Caco-2 (cell line): ENCODE data around the gene ZNF648. TPM values are rescaled to one million over a fixed set of nuclear protein-coding genes. Genes with fewer than 3 reads are reported as not detected.

Source experiments
- BruUV-seq: library from RNA; stranded (reverse); fragments of 400-500 nt; replicated peaks from 2 replicates; lab custom pipeline; 2021; lab: Mats Ljungman, UMichigan
- CTCF ChIA-PET: fragments of 300-600 bp; sonication (Branson Sonifier 250); formaldehyde crosslinking; loops from one replicate; lab custom pipeline; 2022; ENCODE audit warnings: antibody characterized with exemption; lab: Charles Lee
- POLR2A ChIA-PET: fragments of 300-600 bp; sonication (Branson Sonifier 250); formaldehyde crosslinking; loops from one replicate; lab custom pipeline; 2022; ENCODE audit warnings: antibody characterized with exemption; lab: Charles Lee
- DNase-seq, 2 experiments: peaks; one replicate each; pipeline versions ENCODE4 v3.0.0 to v3.0.0-alpha.2; 2020 to 2022
- H3K27me3 ChIP-seq: replicated peaks from 2 replicates; pipeline ENCODE4 v1.6.0; 2011; ENCODE audit warnings: low read length; ENCODE audit not compliant: control insufficient read depth, insufficient read depth
- H3K36me3 ChIP-seq: 2 replicates; pipeline ENCODE4 v1.5.1; 2011; ENCODE audit warnings: low read length; ENCODE audit not compliant: control insufficient read depth, insufficient read depth
- H3K4me1 ChIP-seq: fragments of 250-450 bp; sonication (Bioruptor Pico); 2 replicates; pipeline ENCODE4 v1.5.1; 2020; ENCODE audit warnings: mild to moderate bottlenecking
- H3K4me3 ChIP-seq: 2 replicates; pipeline ENCODE4 v1.5.1; 2011; ENCODE audit warnings: low read depth, mild to moderate bottlenecking, control low read depth, low read length
- H3K9me3 ChIP-seq: fragments of 250-450 bp; sonication (Bioruptor Pico); 2 replicates; pipeline ENCODE4 v1.5.1; 2020; ENCODE audit warnings: mild to moderate bottlenecking, moderate library complexity
- H3K27ac Mint-ChIP-seq: one replicate; pipeline ENCODE4 v1.8.0; 2022; ENCODE audit warnings: mixed read lengths; ENCODE audit not compliant: unreplicated experiment
- H3K27me3 Mint-ChIP-seq: one replicate; pipeline ENCODE4 v1.8.0; 2022; ENCODE audit warnings: mixed read lengths; ENCODE audit not compliant: insufficient read depth, unreplicated experiment
- H3K36me3 Mint-ChIP-seq: one replicate; pipeline ENCODE4 v1.8.0; 2022; ENCODE audit warnings: mild to moderate bottlenecking, mixed read lengths; ENCODE audit not compliant: insufficient read depth, unreplicated experiment
- H3K4me1 Mint-ChIP-seq: one replicate; pipeline ENCODE4 v1.8.0; 2022; ENCODE audit warnings: low read depth, mixed read lengths; ENCODE audit not compliant: unreplicated experiment
- H3K4me3 Mint-ChIP-seq: one replicate; pipeline ENCODE4 v1.8.0; 2022; ENCODE audit warnings: mild to moderate bottlenecking, moderate library complexity, mixed read lengths; ENCODE audit not compliant: unreplicated experiment
- H3K9me3 Mint-ChIP-seq: one replicate; pipeline ENCODE4 v1.8.0; 2022; ENCODE audit warnings: mixed read lengths; ENCODE audit not compliant: unreplicated experiment
- CTCF ChIP-seq, 2 experiments: fragments of 200-600 bp in 1 of 2; IDR thresholded peaks; 1 replicate in 1 of 2; 2 replicates in 1 of 2; pipeline versions ENCODE4 v1.5.1 to v1.8.0; 2011 to 2022; ENCODE audit warnings: antibody characterized with exemption in 1 of 2, control low read depth in 1 of 2, inconsistent platforms in 1 of 2, low read depth in 1 of 2, low read length in 1 of 2, mild to moderate bottlenecking in 1 of 2, moderate library complexity in 1 of 2; ENCODE audit not compliant: insufficient read depth in 1 of 2, severe bottlenecking in 1 of 2, unreplicated experiment in 1 of 2
- intact Hi-C: fragments of 100-400 bp; cut with micrococcal nuclease; formaldehyde crosslinking; loops from one replicate; pipeline ENCODE4 v1.10.0; 2022; ENCODE audit not compliant: unreplicated experiment
- total RNA-seq: library from RNA; stranded (reverse); gene quantifications from 2 replicates; pipeline ENCODE4 v1.2.3, GENCODE V29; 2022

Gene ZNF648
- total RNA-seq, 1 experiment from 2014 or later: not detected

GRCh38 chr1:182083851-182084486, 22.5 kb upstream of the ZNF648 start:
- no peaks in the 10 kb centered on the region for H3K36me3 ChIP-seq
- H3K4me3 Mint-ChIP-seq: no peak overlapping the region
- no peak for TF ChIP-seq CTCF (IDR thresholded peaks at IDR 0.05; ENCODE audit: insufficient read depth in 1 of 2, low read depth in 1 of 2, low read length in 1 of 2, severe bottlenecking in 1 of 2, unreplicated experiment in 1 of 2)
- CTCF ChIA-PET: interaction anchor here (1.3 kb wide), 1 partner anchor 59 kb away, joined by 20 read pairs; no protein-coding TSS in a partner anchor
- H3K9me3 ChIP-seq: no peaks in the 10 kb centered on the region
- intact Hi-C loops: loop anchor here (2.0 to 5.0 kb wide), 2 partner anchors 117 to 513 kb away; no protein-coding TSS in a partner anchor
- peaks cover 8% of the 10 kb centered on the region for H3K4me1 Mint-ChIP-seq
- H3K4me1 ChIP-seq: peaks cover 33% of the 10 kb centered on the region
- BruUV-seq: no TSS peak
- POLR2A ChIA-PET: no interaction called here
- H3K27me3 ChIP-seq: no peaks in the 10 kb centered on the region
- H3K36me3 Mint-ChIP-seq: no peaks in the 10 kb centered on the region
- H3K27me3 Mint-ChIP-seq: no peaks in the 10 kb centered on the region
- H3K27ac Mint-ChIP-seq: no peak overlapping the region
- no peak overlapping the region for H3K4me3 ChIP-seq
- no peak for DNase-seq
- no peaks in the 10 kb centered on the region for H3K9me3 Mint-ChIP-seq

- ChIA-PET POLR2A (interaction anchor here (1.7 kb wide), 1 partner anchor 311 kb away, joined by 7 read pairs; the partner anchor contains the start of gene GLUL), CTCF (interaction anchor here (0.5 to 1.7 kb wide), 33 partner anchors 10 to 1471 kb away, joined by 3 to 18 read pairs (median 4); partner anchors contain the start of genes GLUL and ZNF648)
- Histone ChIP-seq H3K9me3 (0 out of 2 replicates have a peak, but pooled peaks cover 3% of the 10 kb centered on the region), H3K4me3 (no peak overlapping the region), H3K4me1 (peaks cover 13% of the 10 kb centered on the region), H3K27me3 (no peaks in the 10 kb centered on the region), H3K36me3 (no peaks in the 10 kb centered on the region)
- Mint-ChIP-seq H3K36me3 (no peaks in the 10 kb centered on the region), H3K27me3 (no peaks in the 10 kb centered on the region), H3K9me3 (no peaks in the 10 kb centered on the region), H3K27ac (no peak overlapping the region), H3K4me3 (no peak overlapping the region), H3K4me1 (no peaks in the 10 kb centered on the region)
- intact Hi-C loops: loop anchor here (2.0 to 5.0 kb wide), 2 partner anchors 516 to 602 kb away; no protein-coding TSS in a partner anchor
- peak in 1 of 2 experiments; percentile 60 for DNase-seq
- peak; percentile 60 to 65 for TF ChIP-seq CTCF (IDR thresholded peaks at IDR 0.05; ENCODE audit: insufficient read depth in 1 of 2, low read depth in 1 of 2, low read length in 1 of 2, severe bottlenecking in 1 of 2, unreplicated experiment in 1 of 2)
- no TSS peak for BruUV-seq
Measured at GRCh38 chr1:182080955-182081582, 19.6 kb upstream of the ZNF648 start.

- no peak for TF ChIP-seq CTCF (IDR thresholded peaks at IDR 0.05; ENCODE audit: insufficient read depth in 1 of 2, low read depth in 1 of 2, low read length in 1 of 2, severe bottlenecking in 1 of 2, unreplicated experiment in 1 of 2)
- H3K36me3 Mint-ChIP-seq: no peaks in the 10 kb centered on the region
- H3K4me3 Mint-ChIP-seq: no peak overlapping the region
- intact Hi-C loops: loop anchor here (2.0 to 5.0 kb wide), 2 partner anchors 517 to 601 kb away; no protein-coding TSS in a partner anchor
- Histone ChIP-seq H3K4me3 (no peak overlapping the region), H3K27me3 (no peaks in the 10 kb centered on the region), H3K4me1 (peaks cover 9% of the 10 kb centered on the region), H3K9me3 (0 out of 2 replicates have a peak, but pooled peaks cover 3% of the 10 kb centered on the region), H3K36me3 (no peaks in the 10 kb centered on the region)
- DNase-seq: no peak
- no TSS peak for BruUV-seq
- no peaks in the 10 kb centered on the region for H3K4me1 Mint-ChIP-seq
- H3K27me3 Mint-ChIP-seq: no peaks in the 10 kb centered on the region
- no peak overlapping the region for H3K27ac Mint-ChIP-seq
- ChIA-PET CTCF (interaction anchor here (1.3 to 1.7 kb wide), 4 partner anchors 9 to 601 kb away, joined by 6 to 18 read pairs (median 12); no protein-coding TSS in a partner anchor), POLR2A (no interaction called here)
- H3K9me3 Mint-ChIP-seq: no peaks in the 10 kb centered on the region
Measured at GRCh38 chr1:182080040-182080439, 18.5 kb upstream of the ZNF648 start.
